Gastrocnemius medialis (tissue), 4 donors: ENCODE results near the gene ASMTL.

Experiments
- CTCF ChIP-seq, 5 experiments: fragments of 450-650 bp in 3 of 5; fragments of 200-600 bp in 2 of 5; sonication (generic) in 2 of 5; IDR thresholded peaks in 4 of 5; conservative IDR thresholded peaks in 1 of 5; 1 replicate in 4 of 5; 2 replicates in 1 of 5; pipeline ENCODE4 v1.5.1; 2016 to 2019; ENCODE audit warnings: antibody characterized with exemption in 5 of 5, mild to moderate bottlenecking in 3 of 5, moderate library complexity in 3 of 5
- POLR2A ChIP-seq, 2 donors: fragments of 450-650 bp; IDR thresholded peaks; one replicate each; pipeline ENCODE4 v1.6.1; 2017; ENCODE audit warnings: antibody characterized with exemption in 2 of 2, mild to moderate bottlenecking in 2 of 2, moderate library complexity in 2 of 2

GRCh38 chrX:1462596-1463251, 10.0 kb upstream of the ASMTL start:
- TF ChIP-seq CTCF (IDR thresholded peaks at IDR 0.05 in 4 of 5, conservative IDR thresholded peaks at IDR 0.05 in 1 of 5) (no peak), POLR2A (IDR thresholded peaks at IDR 0.05) (no peak)
